Mesenchymal stem cell (in vitro differentiated cells and primary cell): Measurements from ENCODE around the gene PAPLN.
A peak's percentile ranks its signal among the peaks of the same experiment; 100 is the strongest.

ENCODE experiments used
- DNase-seq: peaks from one replicate; pipeline ENCODE4 v3.0.0-alpha.2; 2013
- H2AFZ ChIP-seq: one replicate; pipeline ENCODE4 v1.6.1; 2013; ENCODE audit warnings: low read depth, mild to moderate bottlenecking, control low read depth, inconsistent platforms, low read length, moderate library complexity
- H2AK5ac ChIP-seq: 2 replicates; pipeline ENCODE4 v1.6.1; 2013; ENCODE audit warnings: low read length, moderate library complexity, mild to moderate bottlenecking, inconsistent platforms; ENCODE audit not compliant: severe bottlenecking
- H2BK120ac ChIP-seq: one replicate; pipeline ENCODE4 v1.6.1; 2013; ENCODE audit warnings: low read depth, mild to moderate bottlenecking, inconsistent platforms, low read length, moderate library complexity
- H2BK12ac ChIP-seq, 2 experiments: one replicate each; pipeline ENCODE4 v1.6.1; 2013; ENCODE audit warnings: inconsistent platforms in 2 of 2, low read length in 2 of 2, mild to moderate bottlenecking in 2 of 2, moderate library complexity in 2 of 2, control low read depth in 1 of 2
- H2BK15ac ChIP-seq: one replicate; pipeline ENCODE4 v1.6.1; 2013; ENCODE audit warnings: mild to moderate bottlenecking, low read depth, inconsistent platforms; ENCODE audit not compliant: poor library complexity, severe bottlenecking
- H2BK5ac ChIP-seq: 2 replicates; pipeline ENCODE4 v1.6.1; 2013; ENCODE audit warnings: low read depth, mild to moderate bottlenecking, low read length, control low read depth, inconsistent platforms; ENCODE audit not compliant: poor library complexity, severe bottlenecking
- H3K14ac ChIP-seq, 2 experiments: one replicate each; pipeline ENCODE4 v1.6.1; 2013; ENCODE audit warnings: inconsistent platforms in 2 of 2, low read length in 2 of 2, control low read depth in 1 of 2, mild to moderate bottlenecking in 1 of 2, moderate library complexity in 1 of 2
- H3K18ac ChIP-seq, 2 experiments: one replicate each; pipeline ENCODE4 v1.6.1; 2013; ENCODE audit warnings: inconsistent platforms in 2 of 2, low read length in 2 of 2, control low read depth in 1 of 2, low read depth in 1 of 2, mild to moderate bottlenecking in 1 of 2
- H3K23ac ChIP-seq, 2 experiments: one replicate each; pipeline ENCODE4 v1.6.1; 2013; ENCODE audit warnings: inconsistent platforms in 2 of 2, low read length in 2 of 2, mild to moderate bottlenecking in 2 of 2, moderate library complexity in 2 of 2, control low read depth in 1 of 2
- H3K27ac ChIP-seq: 2 replicates; pipeline ENCODE4 v1.5.1; 2013; ENCODE audit warnings: mild to moderate bottlenecking, moderate library complexity, low read length, control low read depth, inconsistent platforms; ENCODE audit not compliant: poor library complexity, severe bottlenecking
- H3K27me3 ChIP-seq, 2 experiments: 2 replicates each; pipeline versions ENCODE4 v1.6.1 to v1.7.0; 2013; ENCODE audit warnings: low read length in 2 of 2, mild to moderate bottlenecking in 2 of 2, moderate library complexity in 2 of 2, control low read depth in 1 of 2, inconsistent platforms in 1 of 2; ENCODE audit not compliant: control insufficient read depth in 1 of 2, insufficient read depth in 1 of 2
- H3K36me3 ChIP-seq, 2 experiments: 2 replicates each; pipeline versions ENCODE4 v1.6.1 to v1.7.0; 2013; ENCODE audit warnings: low read length in 2 of 2, control low read depth in 1 of 2, inconsistent platforms in 1 of 2, low read depth in 1 of 2, mild to moderate bottlenecking in 1 of 2; ENCODE audit not compliant: insufficient read depth in 2 of 2, control insufficient read depth in 1 of 2
- H3K4ac ChIP-seq, 2 experiments: one replicate each; pipeline ENCODE4 v1.6.1; 2013; ENCODE audit warnings: inconsistent platforms in 2 of 2, low read length in 2 of 2, mild to moderate bottlenecking in 2 of 2, moderate library complexity in 2 of 2, control low read depth in 1 of 2, low read depth in 1 of 2
- H3K4me1 ChIP-seq: 2 replicates; pipeline ENCODE4 v1.6.1; 2013; ENCODE audit warnings: low read depth, low read length, control low read depth; ENCODE audit not compliant: control insufficient read depth, insufficient read depth
- H3K4me2 ChIP-seq: 2 replicates; pipeline ENCODE4 v1.6.1; 2013; ENCODE audit warnings: low read length, mild to moderate bottlenecking, inconsistent platforms; ENCODE audit not compliant: poor library complexity, severe bottlenecking
- H3K4me3 ChIP-seq, 2 experiments: 2 replicates each; pipeline versions ENCODE4 v1.5.1 to v1.7.0; 2013; ENCODE audit warnings: low read length in 2 of 2, mild to moderate bottlenecking in 2 of 2, control low read depth in 1 of 2, low read depth in 1 of 2; ENCODE audit not compliant: insufficient read depth in 1 of 2
- H3K79me1 ChIP-seq: replicated peaks from 2 replicates; pipeline ENCODE4 v1.6.1; 2013; ENCODE audit warnings: mild to moderate bottlenecking, control low read depth, low read length, inconsistent platforms; ENCODE audit not compliant: poor library complexity, severe bottlenecking
- H3K9ac ChIP-seq: 2 replicates; pipeline ENCODE4 v1.7.0; 2013; ENCODE audit warnings: mild to moderate bottlenecking, low read length, moderate library complexity
- H3K9me3 ChIP-seq: 2 replicates; pipeline ENCODE4 v1.7.0; 2013; ENCODE audit warnings: mild to moderate bottlenecking, low read length; ENCODE audit not compliant: control insufficient read depth
- H4K8ac ChIP-seq: one replicate; pipeline ENCODE4 v1.6.1; 2013; ENCODE audit warnings: inconsistent platforms, mild to moderate bottlenecking, low read length, moderate library complexity
- H4K91ac ChIP-seq: one replicate; pipeline ENCODE4 v1.6.1; 2013; ENCODE audit warnings: mild to moderate bottlenecking, low read length, inconsistent platforms
- WGBS: methylation state at CpG from one replicate; pipeline ENCODE4 v1.1.7; 2013; ENCODE audit warnings: mixed read lengths; 5-methylcytosine and 5-hydroxymethylcytosine counted together

The PAPLN gene

GRCh38 chr14:73276836-73277235 lies 39.5 kb downstream of the PAPLN start:
- Histone ChIP-seq H3K14ac (peak overlapping the region in 1 of 2 experiments; percentile 66), H4K8ac (no peak overlapping the region), H3K9me3 (no peaks in the 10 kb centered on the region), H2BK120ac (no peak overlapping the region), H2AK5ac (no peak overlapping the region), H3K27me3 (no peaks in the 10 kb centered on the region), H3K79me1 (peaks cover 6% of the 10 kb centered on the region), H3K9ac (no peak overlapping the region), H4K91ac (peak overlapping the region; percentile 11), H2BK12ac (no peak overlapping the region), H3K4me1 (peaks cover 5% of the 10 kb centered on the region), H3K36me3 (peaks cover 42 to 86% of the 10 kb centered on the region in 2 experiments), H3K18ac (no peak overlapping the region), H3K23ac (no peak overlapping the region), H3K27ac (no peak overlapping the region), H3K4ac (no peak overlapping the region), H2BK5ac (no peak overlapping the region), H2BK15ac (no peak overlapping the region), H3K4me2 (no peak overlapping the region), H3K4me3 (no peak overlapping the region), H2AFZ (no peak overlapping the region)
- WGBS, result 96% methylated on average over 7 of the region's 7 CpGs
- DNase-seq, result no peak

- Histone ChIP-seq H3K23ac (no peak overlapping the region), H3K79me1 (peaks cover 6% of the 10 kb centered on the region), H3K4me2 (no peak overlapping the region), H2AFZ (no peak overlapping the region), H3K9me3 (no peaks in the 10 kb centered on the region), H2BK15ac (no peak overlapping the region), H4K8ac (no peak overlapping the region), H3K4ac (no peak overlapping the region), H2BK5ac (no peak overlapping the region), H3K18ac (no peak overlapping the region), H3K4me3 (no peak overlapping the region), H2BK120ac (no peak overlapping the region), H3K27me3 (no peaks in the 10 kb centered on the region), H3K36me3 (peaks cover 43 to 86% of the 10 kb centered on the region in 2 experiments), H3K14ac (no peak overlapping the region), H3K27ac (no peak overlapping the region), H4K91ac (no peak overlapping the region), H3K9ac (no peak overlapping the region), H2BK12ac (no peak overlapping the region), H3K4me1 (peaks cover 5% of the 10 kb centered on the region), H2AK5ac (no peak overlapping the region)
- WGBS, result 98% methylated on average over 2 of the region's 2 CpGs
- no peak for DNase-seq
These were observed 40.1 kb downstream of the PAPLN start for GRCh38 chr14:73277376-73277775.

GRCh38 chr14:73280903-73281302 lies 43.6 kb downstream of the PAPLN start:
- no peak overlapping the region for H3K14ac ChIP-seq
- no peaks in the 10 kb centered on the region for H3K27me3 ChIP-seq
- H2BK15ac ChIP-seq, result no peak overlapping the region
- H3K79me1 ChIP-seq, result peaks cover 6% of the 10 kb centered on the region
- no peak overlapping the region for H3K4me3 ChIP-seq
- no peak overlapping the region for H3K27ac ChIP-seq
- H3K4me2 ChIP-seq, result no peak overlapping the region
- H2AK5ac ChIP-seq, result no peak overlapping the region
- no peak overlapping the region for H3K4ac ChIP-seq
- H3K36me3 ChIP-seq, result peaks cover 34 to 89% of the 10 kb centered on the region in 2 experiments
- no peak overlapping the region for H4K8ac ChIP-seq
- H3K9ac ChIP-seq, result no peak overlapping the region
- no peak overlapping the region for H2AFZ ChIP-seq
- no peak overlapping the region for H4K91ac ChIP-seq
- H3K18ac ChIP-seq, result no peak overlapping the region
- peaks cover 5% of the 10 kb centered on the region for H3K4me1 ChIP-seq
- no peak overlapping the region for H2BK12ac ChIP-seq
- no peak overlapping the region for H3K23ac ChIP-seq
- DNase-seq, result no peak
- H2BK120ac ChIP-seq, result no peak overlapping the region
- WGBS, result 96% methylated on average over 4 of the region's 5 CpGs
- H2BK5ac ChIP-seq, result no peak overlapping the region
- H3K9me3 ChIP-seq, result no peaks in the 10 kb centered on the region

GRCh38 chr14:73283608-73284379 lies 46.5 kb downstream of the PAPLN start:
- Histone ChIP-seq H3K36me3 (peaks cover 14 to 92% of the 10 kb centered on the region in 2 experiments), H3K14ac (no peak overlapping the region), H3K4ac (no peak overlapping the region), H2BK5ac (no peak overlapping the region), H3K9ac (no peak overlapping the region), H3K27me3 (no peaks in the 10 kb centered on the region), H2BK12ac (no peak overlapping the region), H3K18ac (no peak overlapping the region), H4K91ac (no peak overlapping the region), H4K8ac (no peak overlapping the region), H3K4me1 (no peaks in the 10 kb centered on the region), H3K27ac (no peak overlapping the region), H3K9me3 (no peaks in the 10 kb centered on the region), H2BK120ac (no peak overlapping the region), H3K79me1 (no peaks in the 10 kb centered on the region), H2AFZ (no peak overlapping the region), H2BK15ac (no peak overlapping the region), H3K4me2 (no peak overlapping the region), H3K23ac (no peak overlapping the region), H2AK5ac (no peak overlapping the region), H3K4me3 (no peak overlapping the region)
- no peak for DNase-seq
- 59% methylated on average over 11 of the region's 12 CpGs for WGBS
